Raji (cell line): Measurements from ENCODE around the gene PRKD3.

ENCODE experiments used
- POLR2A ChIP-seq: IDR thresholded peaks from 2 replicates; pipeline ENCODE4 v1.6.1; 2011; ENCODE audit warnings: low read depth, low read length, control low read depth; ENCODE audit not compliant: insufficient read depth

Gene PRKD3

DNA sequence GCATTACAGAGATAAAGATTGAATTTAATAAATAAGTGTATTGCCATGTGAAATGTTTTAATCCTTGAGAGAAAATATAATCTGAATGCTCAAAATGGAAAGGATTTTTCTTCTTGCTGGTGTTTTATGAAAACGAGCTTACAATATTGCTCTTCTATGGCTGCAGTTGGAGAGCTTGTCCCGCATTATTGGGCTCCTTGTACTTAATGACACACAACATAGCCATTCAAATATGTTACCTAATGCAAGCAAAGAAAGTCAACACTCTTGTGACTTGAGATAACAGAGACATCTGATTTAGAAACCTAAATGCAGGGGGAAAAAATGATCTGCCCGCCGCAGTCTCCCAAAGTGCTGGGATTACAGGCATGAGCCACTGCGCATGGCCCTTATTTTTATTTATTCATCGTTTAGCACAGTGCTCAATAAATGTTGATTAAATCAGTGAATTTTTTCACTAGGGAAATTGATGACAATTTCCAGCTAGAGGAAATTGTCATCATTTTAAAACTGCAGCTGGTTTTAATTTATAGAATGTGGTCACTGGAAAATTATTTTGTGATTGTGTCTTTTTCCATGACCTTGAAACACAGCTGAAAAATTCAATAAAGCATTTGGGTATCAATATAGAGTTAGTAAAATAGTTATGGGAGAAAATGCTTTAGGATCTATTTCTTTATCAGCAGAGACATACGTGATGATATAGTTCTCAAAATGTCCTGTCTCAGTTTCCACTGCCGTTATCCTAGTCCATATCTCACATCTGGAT is 2.4 kb upstream of the PRKD3 start:
- no peak for TF ChIP-seq POLR2A

DNA sequence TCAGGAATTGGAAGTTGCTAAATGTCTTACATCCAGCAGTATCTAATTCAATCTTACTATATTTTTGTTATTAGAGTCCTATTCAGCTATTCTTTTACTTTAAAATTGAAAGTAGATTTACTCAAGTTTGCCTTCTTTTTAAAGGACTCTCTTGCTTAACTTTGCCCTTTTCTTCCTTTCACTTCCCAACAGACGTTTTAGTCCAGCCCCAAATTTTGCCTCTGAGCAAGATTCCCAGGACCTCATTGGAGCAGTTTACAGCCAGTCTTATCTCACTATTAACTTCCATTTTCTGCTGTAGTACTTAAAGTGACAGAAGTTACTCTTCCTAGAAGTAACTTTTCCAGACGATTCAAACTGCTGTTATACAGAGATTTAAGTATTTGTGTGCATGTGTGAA is 1.7 kb upstream of the PRKD3 start:
- TF ChIP-seq POLR2A, result no peak

DNA sequence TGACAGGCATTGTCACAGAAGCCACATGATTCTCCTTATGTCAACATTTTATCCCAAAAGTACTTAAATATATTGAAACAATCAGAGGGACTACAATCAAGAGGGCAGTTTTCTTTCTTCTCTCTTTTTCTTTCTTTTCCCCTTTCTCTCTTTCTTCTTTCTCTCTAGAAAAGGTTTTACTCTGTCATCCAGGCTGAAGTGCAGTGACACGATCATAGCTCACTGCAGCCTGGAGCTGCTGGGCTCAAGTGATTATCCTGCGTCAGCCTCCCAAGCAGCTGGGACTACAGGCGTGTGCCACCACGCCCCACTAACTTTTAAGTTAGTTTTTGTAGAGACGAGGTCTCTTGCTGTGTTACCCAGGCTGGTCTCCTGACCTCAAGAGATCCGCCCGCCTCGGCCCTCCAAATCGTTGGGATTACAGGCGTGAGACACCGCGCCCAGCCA is 1.0 kb upstream of the PRKD3 start:
- TF ChIP-seq POLR2A, result no peak

DNA sequence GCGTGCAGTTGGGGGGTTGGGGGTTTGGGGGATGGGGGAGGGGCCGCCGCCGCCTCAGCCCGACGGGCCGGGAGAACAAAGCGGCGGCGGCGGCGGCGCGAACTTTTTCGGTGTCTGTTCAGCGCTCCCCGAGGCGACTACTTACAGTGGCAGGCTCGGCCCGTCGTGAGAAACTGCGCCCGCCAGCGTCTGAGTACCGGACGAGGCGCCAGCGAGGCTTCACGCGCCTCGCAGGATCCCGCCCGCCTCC is 172 bp downstream of the PRKD3 start:
- TF ChIP-seq POLR2A, result peak; percentile 64

DNA sequence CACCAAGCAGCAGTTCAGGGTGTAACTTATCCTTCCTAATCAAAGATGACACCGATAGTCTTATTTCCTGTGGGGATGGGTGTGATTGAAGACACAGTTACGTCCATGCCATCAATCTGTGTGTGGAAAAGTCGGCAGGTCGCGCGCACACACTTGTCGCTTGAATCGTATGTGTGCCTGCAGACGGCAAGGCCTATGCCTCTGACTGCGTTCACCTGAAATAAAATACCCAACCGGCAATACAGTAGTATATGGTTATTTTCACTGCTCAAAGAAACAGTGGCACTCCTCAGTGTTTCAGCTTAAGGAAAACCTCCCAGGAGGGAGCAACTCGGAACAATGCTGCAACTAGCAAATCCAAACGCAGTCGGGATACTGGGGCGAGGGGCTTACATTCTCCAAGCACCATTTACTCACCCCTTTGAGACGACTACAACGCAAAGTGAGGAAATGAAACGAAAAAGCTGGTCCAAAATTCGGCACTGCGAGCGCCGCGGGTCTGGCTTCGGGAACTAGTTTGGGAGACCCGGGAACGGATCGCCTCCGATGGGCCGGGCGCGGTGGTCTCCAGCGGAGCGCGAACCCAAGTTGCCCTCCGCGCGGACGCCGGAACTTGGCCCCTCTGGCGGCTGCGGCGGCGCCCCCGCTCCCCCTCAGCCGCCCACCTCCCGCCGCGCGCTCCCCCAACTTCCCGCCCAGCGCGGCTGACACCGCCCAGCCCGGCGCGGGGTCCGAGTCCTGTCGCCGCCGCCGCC is 675 bp downstream of the PRKD3 start:
- no peak for TF ChIP-seq POLR2A

DNA sequence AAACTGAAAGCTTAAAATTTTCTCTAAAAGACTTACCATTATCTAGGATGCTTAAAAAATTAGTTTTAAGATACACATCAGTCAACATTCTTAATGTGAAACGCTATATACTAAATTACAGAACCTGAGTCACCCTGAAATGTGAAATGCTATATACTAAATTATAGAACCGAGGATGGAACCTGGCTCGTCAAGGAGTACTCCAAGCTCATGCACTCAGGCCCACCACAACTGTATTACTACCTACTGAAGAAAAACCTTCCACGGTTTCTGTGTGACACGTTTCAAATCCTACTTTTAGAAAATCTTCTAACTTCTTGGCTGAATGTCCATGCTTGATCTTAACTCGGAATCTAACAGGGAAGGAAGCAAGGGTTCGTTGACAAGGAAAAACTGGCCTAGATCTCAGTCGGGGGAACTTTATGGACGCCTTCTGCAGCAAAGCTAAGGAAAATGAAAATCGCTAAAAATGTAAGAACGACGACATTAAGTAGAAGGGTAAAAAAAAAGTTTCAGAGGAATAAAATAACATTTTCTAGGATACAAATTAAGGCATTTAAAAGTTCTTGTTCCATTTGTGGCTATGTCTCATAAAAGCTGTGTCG is 1.4 kb downstream of the PRKD3 start:
- TF ChIP-seq POLR2A, result no peak

DNA sequence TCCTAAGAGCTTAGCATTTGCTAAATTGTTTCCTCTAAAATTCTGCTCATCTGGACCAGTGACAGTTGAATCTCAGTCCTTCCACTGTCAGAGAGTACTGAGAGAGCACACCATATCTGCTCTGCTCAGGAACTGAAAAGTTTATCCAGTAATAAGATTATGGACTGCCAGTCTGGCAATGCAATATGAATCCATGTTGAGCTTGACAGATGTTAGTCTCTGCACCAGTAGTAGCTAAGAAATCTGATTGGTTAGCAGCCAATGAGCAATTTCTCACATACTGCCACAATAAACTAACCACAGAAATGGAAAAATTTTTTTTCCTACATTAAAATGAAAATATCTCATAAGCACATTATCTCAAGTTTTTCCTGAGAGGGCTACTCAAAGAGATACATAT is 2.3 kb downstream of the PRKD3 start:
- TF ChIP-seq POLR2A, result no peak

DNA sequence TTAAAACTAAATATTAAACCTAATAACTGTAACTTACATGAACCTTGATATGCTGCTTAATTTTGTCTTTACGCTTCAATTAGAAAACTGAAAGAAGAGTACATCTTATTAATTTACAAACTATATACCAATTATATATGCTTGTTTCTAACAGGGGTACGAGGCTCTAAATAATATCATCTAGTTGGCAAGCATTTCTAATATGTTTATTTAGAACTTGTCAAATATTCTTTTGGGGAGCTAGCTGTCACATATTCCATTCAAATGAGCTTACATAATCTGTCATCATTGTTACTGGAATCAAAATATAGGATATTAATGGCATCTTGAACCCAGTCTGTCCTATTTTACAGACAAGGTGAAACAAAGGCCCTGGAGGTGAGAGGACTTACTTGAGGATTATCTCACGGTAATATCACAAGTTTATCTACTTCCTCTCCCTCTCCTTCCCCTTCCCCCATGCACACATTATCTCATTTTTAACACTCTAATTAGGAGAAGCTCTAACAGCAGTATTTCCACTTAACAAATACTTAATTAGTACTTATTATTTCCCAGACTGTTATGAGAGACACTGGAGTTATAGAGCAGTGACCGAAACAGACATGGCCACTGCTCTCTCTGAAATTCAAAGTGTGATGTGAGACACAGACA is 3.5 kb downstream of the PRKD3 start:
- no peak for TF ChIP-seq POLR2A

DNA sequence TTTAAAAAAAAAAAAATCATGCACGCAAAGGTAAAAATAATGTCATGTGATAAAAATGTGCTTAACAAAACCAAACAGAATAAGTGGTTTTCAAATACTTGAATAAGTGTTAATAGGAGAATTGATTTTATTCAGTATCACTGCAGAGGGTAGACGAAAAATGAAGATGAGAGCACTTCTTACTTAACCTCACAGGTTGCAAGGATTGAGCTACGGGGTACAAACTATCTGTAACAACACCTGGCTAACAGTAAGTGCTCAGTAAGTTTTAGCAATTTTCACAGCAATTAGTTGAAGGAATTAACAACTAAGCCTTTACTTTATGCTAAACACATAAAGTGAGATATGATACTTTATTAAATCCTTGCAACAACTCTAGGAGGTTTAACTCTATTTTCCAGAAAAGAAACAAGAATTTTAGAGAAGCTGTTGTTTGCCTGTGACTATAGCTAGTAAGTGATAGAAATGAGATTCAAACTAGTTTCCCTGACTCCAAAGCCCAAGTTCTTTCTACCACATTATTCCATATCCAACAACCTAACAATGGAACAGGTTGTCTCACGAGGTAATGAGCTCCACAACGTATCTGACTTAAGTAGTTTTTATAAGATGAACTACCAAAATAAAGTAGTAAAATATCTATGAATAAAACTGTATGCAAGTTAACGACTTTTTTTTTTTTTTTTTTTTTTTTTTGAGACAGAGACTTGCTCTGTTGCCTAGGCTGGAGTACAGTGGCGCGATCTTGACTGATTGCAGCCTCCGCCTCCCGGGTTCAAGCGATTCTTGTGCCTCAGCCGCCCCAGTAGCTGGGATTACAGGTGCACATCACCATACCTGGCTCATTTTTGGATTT is 4.7 kb downstream of the PRKD3 start:
- no peak for TF ChIP-seq POLR2A

DNA sequence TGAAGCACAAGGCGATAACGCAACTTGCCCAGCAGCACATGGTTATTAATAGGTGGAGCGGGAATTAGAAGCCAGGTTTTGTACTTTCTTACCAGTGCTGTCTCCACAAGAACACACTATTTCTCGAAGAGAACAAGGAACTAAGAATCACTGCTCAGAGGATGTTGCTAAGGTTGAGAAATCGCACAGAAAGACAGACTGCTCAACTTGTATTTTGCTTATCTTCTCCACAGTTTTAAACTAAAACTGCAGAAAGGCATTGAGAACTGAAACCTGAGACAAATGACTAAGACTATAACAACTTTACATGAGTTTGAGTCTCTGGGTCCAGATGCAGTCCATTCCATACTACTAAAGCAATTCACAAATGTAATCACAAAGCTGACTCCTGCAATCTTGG is 6.2 kb downstream of the PRKD3 start:
- TF ChIP-seq POLR2A, result no peak

DNA sequence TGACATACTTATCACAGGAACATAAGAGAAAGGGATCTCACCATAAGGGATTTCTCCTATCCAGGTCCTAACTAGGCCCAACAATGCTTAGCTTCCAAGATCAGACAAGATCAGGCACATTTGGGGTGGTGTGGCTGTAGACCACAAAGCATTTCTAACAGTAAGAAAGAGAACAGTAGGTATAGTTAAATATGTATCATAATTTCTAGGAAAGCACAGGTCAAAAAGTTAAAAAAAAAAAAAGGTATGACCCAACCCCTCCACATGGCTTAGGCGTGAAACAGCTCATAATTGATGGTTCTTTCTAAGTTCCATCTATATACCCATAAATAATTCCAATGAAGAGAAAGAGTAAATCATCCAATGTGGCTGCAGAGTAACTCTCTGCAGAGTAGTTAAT is 6.9 kb downstream of the PRKD3 start:
- TF ChIP-seq POLR2A, result no peak

DNA sequence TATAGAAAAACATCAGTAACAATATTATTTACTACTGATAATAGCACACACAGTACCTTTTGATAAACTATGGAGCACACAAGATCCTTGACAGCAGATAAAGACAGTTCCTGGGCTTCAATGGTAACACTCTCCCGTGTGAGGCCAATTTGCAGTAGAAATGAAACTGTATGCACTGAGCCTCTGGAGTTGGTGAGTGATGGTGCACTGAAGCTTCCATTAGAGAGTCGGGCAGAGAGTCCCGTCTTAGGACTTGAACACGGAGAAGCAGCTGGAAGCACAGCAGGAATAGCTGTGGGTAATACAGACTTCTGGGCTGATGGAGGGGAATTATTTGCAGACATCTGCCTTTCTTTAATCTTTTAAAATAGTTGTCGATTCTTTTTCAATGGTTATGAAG is 8.5 kb downstream of the PRKD3 start:
- no peak for TF ChIP-seq POLR2A

DNA sequence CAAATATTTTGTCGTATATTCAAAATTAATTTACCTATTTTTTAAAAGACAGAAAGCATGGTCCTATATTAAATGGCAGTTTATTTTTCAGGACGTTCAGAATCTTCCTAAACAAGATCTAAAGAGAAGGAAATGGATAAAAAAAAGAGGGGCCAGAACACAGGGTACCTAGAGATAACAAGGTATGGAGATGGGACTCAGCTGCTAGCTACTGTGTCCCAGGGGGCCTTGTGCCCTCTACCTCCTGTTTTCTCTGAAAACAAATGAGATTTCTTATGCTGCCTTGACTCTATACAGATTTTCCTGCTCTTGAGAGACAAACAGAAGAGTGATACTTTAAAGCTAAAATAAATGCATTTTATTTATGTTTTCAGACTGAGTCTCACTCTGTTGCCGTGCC is 9.3 kb downstream of the PRKD3 start:
- TF ChIP-seq POLR2A, result no peak

DNA sequence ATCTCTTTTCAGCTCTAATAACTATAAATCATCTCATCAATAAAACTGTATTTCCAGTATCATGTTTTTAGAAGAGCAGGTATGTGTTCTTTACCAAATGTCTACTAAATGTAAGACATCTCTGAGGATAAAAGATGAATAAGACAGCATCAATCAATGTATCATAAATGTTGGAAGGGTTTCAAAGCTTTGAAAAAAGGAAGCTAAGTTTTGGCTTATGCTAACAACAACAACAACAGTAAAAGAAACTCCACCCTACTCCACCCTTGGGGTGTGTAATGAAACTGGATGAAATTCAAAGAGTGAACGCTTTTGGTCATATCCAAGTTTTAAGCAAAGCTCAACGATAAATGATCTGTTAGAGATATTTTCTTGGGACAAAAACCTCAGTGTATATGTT is 17.1 kb downstream of the PRKD3 start:
- TF ChIP-seq POLR2A, result no peak

DNA sequence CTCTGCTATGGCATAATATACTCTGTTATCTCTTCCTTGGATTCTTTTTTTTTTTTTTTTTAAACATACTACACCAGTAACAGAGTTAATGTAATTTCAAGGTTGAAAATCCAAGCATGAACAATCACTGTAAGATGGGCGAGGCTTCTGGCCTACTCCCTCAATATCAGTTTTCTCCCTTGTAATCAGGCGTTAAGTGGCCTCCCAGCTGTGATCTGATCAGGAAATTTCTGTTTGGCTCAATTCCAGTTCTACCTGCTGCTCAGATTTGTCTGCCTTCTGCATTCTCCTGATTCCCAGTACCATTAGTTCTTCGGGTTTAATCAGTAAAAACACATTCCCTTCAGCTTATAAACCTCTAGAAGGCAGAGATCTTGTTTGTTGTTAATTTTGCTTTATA is 18.6 kb downstream of the PRKD3 start:
- TF ChIP-seq POLR2A, result no peak

DNA sequence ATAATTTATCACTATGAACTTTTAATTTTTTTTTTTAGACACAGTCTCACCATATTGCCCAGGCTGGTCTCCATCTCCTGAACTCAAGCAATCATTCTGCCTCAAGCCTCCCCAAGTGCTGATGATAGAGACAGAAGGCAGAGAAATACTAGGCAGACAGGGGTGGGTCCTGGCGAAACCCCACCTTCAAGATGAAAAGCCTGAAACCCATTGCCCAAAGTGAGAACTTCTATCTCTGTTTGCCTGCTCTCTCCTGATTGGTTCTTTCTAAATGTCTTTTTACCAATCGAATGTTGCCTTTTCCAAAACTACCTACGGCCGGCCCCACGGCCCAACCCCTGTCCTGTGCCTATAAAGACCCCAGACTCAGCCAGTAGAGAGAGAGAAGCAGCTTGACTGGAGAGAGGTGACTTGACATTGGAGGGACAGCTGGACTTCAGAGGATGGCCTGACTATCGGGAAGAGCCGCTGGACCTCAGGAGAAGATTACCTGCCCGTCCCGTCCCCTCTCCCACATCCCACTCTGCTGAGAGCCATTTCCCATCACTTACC is 21.9 kb downstream of the PRKD3 start:
- no peak for TF ChIP-seq POLR2A
